GM19468 (cell line): ENCODE results near the gene COQ7.

Source experiments
- ATAC-seq: cut with Tn5 transposase; IDR thresholded peaks from one replicate; pipeline ENCODE4 v1.9.1; 2021; ENCODE audit warnings: mild to moderate bottlenecking, moderate library complexity, moderate number of reproducible peaks; ENCODE audit not compliant: unreplicated experiment; ENCODE audit errors: extremely low read depth

The COQ7 gene

DNA sequence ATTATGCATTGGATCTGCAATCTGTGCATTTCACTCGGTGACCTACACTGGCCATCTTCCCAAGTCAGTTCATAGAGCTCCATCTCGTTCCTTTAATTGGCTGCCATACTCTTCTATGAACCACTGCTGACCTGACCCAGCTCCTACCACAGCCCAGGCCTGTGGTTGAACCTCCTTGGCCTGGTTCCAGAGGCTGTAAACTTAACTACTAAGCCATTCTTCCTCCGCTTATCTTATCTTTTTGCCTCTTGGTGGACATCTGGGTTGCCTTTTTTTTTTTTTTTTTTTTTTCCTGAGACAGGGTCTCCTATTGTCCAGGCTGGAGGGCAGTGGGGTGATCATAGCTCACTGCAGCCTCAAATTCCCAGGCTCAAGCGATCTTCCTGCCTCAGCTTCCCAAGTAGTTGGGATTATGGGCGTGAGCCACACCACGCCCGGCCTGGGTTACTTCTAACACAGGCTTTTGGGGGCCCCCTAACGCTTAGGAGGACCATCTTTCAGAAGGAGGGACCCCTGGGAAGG is 18.3 kb downstream of the COQ7 start:
- no peak for ATAC-seq

DNA sequence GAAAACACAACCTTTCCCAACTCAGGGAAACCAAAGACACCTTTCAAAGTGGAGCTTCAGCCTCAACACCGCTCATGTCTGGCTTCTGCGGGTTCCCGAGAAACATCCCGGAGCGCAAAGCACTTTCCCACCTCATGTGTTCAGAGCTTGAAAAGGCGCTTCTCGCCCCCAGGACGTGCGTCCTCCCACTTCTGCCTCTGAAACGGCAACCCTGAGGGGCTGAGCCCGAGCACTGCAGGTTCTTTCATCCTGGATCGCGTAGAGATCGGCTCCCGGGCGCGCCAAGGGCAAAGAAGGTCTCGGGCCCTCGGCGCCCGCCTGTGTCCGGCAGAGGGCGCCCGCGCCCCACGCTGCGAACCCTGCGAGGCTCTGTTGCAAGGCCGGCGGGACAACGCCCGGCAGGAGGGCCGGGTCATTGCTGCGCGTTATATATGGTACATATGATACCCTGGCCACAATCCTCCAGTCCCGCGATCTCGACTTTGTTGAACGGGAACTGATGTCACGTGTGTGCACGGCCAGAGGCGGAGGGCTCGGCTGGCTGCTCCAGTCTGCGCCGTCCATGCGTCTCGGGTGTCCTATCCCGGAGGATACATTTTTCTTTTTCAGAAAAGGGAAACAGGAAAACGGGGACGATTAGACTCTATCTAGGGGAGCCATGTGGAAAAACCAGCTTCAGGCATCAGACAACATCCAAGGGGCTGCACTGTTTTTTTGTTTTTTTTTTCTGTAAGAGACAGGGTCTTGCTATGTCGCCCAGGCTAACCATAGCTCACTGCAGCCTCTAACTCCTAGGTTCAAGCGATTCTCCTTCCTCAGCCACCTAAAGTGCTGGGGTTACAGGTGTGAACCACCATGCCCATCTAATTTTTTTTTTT is 19.1 kb downstream of the COQ7 start:
- ATAC-seq: peak; percentile 70

DNA sequence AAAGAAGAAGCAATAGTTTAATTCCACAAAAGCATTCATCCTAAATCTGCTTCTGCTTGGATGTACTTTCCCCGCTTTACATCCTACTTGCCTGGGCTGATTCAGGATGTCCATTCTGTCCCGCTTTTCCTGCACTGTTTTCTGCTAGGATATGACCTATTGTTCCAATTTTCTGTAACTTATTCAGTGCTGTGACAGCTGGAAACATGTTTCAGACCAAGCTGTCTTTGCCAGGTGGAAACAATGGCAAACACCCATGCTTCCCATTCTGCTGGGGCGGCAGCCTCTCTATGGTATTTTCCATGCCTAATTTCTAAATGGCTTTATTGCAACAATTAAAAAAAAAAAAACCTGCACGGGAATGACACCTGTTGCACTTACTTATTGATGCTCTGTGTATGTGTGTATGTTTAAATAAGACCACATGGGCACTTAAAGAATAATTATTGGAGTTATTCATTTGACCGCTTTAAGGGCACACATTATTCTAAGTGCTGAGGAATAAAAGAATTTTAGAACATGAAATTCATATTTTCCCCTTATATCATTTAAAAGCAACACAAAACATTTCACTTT is 21.0 kb downstream of the COQ7 start:
- no peak for ATAC-seq

DNA sequence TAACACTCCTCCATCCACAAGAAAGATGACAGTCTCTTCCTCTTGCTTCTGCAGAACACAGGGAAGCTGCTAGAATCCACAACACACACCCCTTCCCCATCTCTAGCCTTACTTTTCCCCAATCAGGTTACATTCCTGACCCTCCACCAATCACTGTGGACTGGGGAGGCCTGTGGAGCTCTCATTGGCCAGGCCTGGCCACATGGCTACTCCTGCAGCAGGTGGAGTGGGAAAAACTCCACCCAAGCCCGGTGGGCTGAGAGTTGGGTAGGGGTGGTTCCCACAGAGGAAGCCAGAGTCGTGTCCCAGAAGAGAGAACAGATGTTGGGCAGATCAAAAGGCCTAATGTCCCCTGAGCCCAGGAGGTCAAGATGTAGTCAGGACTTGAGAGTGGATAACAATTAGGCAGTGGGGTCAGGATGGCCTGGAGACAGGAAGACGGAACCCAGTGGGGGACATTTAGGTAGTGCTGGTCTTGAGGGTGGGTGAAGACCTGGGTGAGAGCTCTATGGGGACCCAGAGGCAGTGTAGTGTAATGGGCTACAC is 22.1 kb downstream of the COQ7 start:
- no peak for ATAC-seq

DNA sequence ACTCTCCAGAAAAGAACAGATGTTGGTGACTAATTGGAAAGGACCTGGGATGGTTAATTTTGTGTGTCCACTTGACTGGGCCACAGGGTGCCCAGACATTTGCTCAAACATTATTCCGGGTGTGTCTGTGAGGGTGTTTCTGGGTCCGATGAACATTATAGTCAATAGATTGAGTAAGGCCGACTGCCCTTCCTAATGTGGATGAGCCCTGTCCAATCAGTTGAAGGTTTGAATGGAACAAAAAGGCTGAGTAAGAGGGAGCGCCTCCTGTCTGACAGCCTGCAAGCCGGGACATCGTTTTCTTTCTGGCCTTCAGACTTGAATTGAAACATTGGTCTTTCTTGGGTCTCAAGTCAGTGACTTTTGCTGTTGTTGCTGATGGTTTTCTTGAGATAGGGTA is 23.5 kb downstream of the COQ7 start:
- ATAC-seq: no peak

DNA sequence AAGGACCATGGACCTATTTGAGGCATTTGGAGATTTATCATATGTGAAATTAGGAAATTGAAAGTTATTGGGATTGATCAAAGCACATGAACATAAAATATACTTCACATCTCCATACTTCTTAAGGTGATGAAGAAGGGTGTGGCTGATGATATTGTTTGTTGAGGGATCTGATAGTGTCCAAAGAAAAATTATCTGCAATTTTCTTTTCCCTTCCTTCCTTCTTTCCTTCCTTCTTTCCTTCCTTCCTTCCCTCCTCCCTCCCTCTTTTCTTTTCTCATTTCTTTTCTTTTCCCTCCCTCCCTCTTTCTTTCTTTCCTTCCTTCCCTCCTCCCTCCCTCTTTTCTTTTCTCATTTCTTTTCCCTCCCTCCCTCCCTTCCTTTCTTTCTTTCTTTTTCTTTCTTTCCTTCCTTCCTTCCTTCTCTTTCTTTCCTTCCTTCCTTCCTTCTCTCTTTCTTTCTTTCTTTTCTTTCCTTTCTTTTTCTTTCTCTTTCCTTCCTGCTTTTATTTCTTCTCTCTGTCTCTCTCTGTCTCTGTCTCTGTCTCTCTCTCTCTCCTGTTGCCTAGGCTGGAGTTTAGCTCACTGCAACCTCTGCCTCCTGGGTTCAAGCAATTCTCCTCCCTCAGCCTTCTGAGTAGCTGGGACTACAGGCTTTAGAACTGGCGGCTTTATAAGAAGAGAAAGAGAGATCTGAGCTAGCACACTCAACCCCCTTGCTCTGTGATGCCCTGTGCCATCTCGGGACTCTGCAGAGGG is 25.4 kb downstream of the COQ7 start:
- no peak for ATAC-seq

DNA sequence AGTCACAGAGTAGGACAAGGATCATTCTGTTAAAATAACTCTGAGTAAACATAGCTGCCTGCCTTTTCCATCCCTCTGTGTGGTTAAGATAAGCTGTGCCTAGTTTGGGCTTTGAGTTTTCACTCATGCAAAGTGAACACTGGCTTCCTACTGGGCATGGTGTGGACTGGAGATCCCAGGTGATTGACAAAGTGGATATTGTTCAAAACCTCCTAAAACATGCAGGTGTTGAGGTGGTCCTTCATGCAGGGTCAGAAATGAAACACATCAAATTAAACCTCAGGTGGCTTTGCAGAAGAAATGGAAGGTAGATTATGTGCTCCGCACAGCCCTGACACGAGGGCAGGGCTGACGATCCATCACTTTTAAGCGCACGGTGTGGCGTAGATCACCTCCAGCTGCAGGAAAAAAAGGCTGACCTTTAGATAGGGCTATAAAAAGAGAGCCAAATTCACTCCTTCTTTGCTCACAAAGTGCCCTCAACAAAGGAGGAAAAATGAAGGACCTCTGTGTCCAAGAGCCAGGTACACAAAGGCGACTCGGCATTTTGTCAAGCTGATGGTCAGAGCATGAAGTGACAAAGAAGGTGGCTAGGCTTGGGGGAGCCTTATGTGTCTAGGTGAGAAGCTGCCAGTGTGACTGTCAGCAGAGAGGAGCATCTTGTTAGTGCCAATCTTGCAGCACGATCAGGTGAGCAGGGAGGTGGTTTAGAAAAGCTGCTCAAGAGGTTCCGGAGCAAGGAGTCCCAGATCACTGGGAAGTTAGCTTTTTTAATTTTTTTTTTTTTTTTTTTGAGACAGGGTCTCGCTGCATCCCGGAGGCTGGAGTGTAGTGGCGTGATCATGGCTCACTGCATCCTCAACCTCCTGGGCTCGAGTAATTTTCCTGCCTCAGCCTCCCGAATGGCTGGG is 26.5 kb downstream of the COQ7 start:
- no peak for ATAC-seq

DNA sequence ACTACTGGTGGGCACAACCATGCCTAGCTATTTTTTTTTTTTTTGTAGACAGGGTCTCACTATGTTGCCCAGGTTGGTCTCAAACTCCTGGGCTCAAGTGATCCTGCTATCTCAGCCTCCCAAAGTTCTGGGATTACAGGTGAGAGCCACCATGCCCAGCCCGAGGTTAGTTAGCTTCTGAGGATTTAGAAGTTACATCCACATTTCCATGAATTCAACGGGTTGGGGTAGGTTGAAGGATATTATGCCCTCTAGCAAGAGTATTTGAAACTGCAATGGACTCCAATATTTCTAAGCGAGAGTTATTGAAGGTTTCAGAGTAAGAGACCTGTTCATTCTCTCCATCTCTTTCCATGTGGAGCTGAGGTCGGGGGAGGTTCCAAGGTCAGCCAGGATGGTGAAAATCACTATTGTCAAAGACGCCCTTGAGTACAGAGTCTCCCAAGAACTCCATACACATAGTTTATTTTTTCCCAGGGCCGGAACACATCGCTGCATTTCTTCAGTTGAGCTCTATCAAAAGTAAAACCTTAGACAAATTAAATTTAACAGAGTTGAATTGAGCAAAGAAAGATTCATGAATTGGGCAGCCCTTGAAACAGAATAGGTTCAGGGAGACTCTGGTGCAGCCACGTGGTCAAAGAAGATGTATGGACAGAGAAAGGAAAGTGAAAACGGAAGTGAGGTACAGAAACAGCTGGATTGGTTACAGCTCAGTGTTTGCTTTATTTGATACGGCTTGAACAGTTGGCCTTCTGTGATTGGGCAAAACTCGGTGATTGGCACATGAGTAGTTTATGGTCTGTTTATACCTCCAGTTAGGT is 27.3 kb downstream of the COQ7 start:
- ATAC-seq: no peak

DNA sequence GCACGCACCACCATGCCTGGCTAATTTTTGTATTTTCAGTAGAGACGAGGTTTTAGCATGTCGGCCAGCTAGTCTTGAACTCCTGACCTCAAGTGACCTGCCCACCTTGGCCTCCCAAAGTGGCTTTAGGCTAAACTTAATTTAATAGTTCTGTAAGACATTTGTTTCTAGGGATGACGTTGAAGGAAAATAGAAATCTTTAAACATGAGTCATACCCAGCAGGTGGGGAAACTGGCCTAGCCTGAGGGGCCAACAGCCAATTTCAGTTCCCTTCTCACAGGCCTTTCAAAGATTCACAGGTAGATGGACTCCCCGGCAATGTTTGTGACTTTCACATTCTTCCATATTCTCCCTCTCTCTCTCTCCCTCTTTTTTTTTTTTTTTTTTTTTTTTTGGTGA is 28.2 kb downstream of the COQ7 start:
- no peak for ATAC-seq

DNA sequence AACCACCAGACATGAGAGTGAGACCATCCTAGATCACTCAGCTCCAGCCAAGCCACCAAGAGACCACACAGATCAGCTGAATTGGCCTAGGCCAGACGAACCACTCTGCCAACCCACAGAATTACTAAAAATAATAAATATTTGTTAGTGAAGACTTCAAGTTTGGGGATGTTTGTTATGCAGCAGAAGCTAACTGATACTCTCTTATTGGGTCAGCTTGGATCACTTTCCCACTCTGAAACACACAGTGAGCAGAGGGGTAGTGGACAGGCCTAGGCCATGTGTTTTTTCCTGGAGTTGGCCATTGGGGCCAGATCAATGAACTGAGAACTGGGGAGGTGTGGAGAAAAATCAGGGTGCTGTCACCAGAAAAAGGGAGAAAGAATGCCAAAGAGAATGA is 30.8 kb downstream of the COQ7 start:
- no peak for ATAC-seq

DNA sequence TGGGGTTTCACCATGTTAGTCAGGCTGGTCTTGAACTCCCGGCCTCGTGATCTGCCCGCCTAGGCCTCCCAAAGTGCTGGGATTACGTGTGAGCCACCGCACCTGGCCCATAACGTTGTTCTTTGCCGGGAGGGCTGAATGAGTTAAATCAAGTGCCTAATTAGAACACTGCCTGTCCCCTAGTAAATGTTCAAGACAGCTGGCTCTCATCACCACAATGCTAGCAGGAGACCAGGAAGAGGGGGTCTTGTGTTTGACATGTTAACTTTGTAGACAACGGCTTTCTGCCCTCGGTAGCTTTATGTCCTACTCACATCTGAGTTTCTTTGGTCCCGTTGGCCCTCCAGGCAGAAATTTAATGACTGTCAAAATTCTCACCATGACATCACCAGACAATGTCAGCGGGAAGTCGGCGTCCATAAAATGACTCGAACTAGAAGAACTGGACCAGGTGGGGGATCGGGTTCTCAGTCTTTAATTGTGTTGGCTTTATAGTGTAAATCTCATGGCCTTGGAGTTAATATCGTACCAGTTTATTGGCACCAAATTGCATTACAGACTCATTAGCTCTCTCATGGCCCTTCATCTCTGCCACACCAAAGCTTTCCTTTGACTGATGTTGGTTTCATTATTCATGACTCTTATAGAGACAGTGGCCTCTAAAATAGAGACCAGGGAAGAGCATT is 34.9 kb downstream of the COQ7 start:
- no peak for ATAC-seq

DNA sequence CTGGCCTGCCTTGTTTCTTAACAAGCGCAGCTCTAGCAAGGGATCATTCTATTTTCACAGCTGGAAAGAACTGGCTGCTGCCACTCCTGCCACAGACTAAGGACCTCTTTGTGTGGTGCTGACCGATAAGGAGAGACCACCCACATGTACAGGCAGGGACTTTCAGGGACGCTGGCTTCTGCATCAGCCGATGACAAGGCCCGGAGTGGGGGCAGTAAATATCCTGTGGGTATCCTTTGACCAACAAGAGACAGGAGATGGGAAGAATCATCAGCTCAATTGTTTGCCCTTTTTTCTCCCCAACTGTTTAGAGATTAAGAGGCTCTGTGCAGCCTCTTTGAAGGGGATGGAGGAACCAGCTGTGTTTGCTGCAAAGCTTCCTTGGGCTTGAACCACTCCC is 37.2 kb downstream of the COQ7 start:
- ATAC-seq: no peak

DNA sequence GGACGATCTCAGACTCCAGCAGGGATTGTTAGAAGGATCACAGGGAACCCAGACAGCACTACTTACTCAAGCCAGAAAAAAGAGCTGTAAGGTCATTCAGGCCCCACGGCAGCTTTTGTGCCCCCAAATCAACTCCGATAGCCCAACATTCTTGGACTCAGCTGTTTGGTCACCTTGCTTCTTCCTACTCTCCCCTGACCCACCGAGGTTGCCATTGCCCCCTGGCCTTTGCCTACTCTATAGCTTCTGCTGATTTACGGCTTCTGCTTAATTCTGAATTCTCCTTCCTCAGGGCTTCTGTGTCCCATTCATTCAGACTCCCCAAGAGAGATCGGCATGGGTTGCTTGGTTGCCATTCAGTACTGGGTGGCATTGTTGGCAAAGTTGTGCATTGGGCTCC is 37.7 kb downstream of the COQ7 start:
- no peak for ATAC-seq

DNA sequence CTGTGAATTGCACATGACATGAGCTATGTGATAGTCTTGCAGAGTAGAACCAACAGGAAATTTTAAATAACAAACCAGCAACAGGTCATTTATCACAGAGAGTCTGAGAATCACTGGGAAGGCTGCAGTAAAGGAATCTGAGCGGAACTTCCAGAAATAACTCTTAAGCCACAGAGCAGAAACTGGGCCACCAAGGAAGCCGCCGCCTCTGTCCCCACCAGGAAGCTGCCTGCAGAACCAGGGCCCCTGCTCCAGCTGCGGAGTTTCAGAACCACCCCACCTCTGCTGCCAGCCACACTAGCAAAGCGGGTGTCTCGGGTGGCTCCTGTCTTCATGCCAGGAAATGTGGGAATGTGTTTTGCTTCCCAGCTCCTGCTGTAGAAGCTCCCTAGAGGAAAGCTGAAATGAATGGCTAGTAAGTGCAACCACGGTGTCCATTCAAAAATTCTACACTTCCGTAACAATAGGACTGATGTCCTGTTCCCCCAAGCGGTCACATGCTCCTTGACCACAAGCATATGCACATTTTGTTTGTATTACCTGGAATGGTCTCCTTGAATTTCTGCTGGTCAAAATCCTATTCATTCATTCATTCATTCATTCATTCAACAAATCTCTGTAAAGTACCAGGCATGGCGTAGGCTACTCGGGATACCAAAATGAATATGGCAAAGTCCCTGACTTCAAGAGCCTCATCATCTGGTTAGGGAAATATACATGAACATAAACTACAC is 38.6 kb downstream of the COQ7 start:
- ATAC-seq: no peak

DNA sequence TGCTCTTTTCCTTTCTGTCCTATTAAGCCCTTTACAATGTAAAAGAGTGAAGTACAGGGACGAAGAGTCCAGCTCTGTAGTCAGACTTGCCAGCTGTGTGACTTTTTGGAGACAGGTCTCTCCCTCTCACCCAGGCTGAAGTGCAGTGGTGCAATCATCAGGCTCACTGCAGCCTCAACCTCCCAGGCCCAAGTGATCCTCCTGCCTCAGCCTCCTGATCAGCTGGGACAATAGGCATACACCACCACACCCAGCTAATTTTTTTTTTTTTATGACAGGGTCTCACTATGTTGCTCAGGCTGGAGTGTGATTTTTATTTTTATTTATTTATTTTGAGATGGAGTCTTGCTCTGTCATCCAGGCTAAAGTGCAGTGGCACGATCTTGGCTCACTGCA is 39.2 kb downstream of the COQ7 start:
- ATAC-seq: no peak

DNA sequence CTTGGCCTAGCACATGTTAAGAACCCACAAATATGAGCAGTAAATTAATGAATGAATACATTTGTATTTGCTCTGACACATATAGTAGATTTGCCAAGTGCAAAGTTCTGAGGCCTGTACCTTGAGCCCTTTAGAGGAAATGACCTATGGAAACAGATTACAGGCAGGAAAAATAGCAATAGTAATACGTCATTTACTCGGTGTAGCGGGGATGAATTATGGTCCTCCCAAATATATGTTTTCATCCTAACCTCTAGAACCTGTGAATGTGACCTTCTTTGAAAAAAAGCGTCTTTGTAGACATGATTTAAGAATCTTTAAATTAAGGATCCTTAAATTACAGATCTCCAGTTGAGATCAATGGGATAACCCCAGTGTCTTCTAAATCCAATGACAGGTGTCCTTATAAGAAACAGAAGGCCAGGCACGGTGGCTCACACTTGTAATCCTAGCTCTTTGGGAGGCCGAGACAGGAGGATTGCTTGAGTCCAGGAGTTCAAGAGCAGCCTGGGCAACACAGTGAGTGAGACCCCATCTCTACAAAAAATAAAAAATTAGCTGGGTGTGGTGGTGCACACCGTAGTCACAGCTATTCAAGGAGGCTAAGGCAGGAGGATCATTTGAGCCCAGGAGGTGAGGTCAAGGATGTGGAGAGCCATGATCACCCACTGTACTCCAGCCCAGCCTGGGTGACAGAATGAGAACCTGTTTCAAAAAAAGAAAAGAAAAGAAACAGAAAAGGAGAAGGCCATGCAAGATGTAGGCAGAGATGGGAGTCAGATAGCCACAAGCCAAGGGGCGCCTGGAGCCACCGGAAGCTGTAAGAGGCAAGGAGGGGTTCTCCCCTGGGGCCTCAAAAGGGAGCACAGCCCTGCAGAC is 41.2 kb downstream of the COQ7 start:
- no peak for ATAC-seq

DNA sequence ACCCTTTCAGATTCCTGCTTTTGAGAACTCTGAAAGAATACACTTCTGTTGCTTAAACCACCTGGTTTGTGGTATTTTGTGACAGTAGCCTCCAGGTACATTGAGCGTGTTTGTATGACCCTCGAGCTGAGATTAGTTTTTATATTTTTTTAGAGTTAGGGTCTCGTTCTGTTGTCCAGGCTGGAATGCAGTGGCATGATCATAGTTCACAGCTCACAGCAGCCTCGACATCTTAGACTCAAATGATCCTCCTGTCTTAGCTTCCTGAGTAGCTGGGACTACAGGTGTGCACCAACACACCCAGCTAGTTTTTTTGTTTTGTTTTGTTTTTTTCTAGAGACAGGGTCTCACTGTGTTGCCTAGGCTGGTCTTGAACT is 41.9 kb downstream of the COQ7 start:
- ATAC-seq: no peak
